CD4-positive, alpha-beta memory T cell (primary cell): ENCODE measurements around the gene EMC9. TPM values are rescaled to one million over a fixed set of nuclear protein-coding genes. Genes with fewer than 3 reads are reported as not detected.

Experiments
- CTCF ChIA-PET: fragments of 350-600 bp; sonication (Branson Sonifier 250); formaldehyde crosslinking; loops from one replicate; lab custom pipeline; 2021; ENCODE audit warnings: inconsistent platforms; ENCODE audit not compliant: partially characterized antibody; lab: Charles Lee
- POLR2A ChIA-PET: fragments of 350-600 bp; sonication (Branson Sonifier 250); formaldehyde crosslinking; loops from one replicate; lab custom pipeline; 2021; ENCODE audit not compliant: partially characterized antibody; lab: Charles Lee
- DNase-seq, 5 donors: peaks; one replicate each; pipeline versions ENCODE4 v3.0.0 to v3.0.0-alpha.2; 2020 to 2022; ENCODE audit warnings: mixed read lengths in 1 of 5
- H3K27ac ChIP-seq: one replicate; pipeline ENCODE4 v1.7.0; 2013; ENCODE audit warnings: low read depth, low read length
- H3K27me3 ChIP-seq: 2 replicates; pipeline ENCODE4 v1.7.0; 2013; ENCODE audit warnings: mild to moderate bottlenecking, low read length, moderate library complexity; ENCODE audit not compliant: insufficient read depth
- H3K36me3 ChIP-seq: 2 replicates; pipeline ENCODE4 v1.7.0; 2013; ENCODE audit warnings: mild to moderate bottlenecking, low read length, moderate library complexity; ENCODE audit not compliant: insufficient read depth
- H3K4me1 ChIP-seq: 2 replicates; pipeline ENCODE4 v1.7.0; 2013; ENCODE audit warnings: mild to moderate bottlenecking, low read length, moderate library complexity; ENCODE audit not compliant: insufficient read depth
- H3K4me3 ChIP-seq, 2 donors: one replicate each; pipeline ENCODE4 v1.7.0; 2013; ENCODE audit warnings: low read length in 2 of 2, mild to moderate bottlenecking in 1 of 2
- H3K9me3 ChIP-seq, 2 donors: one replicate each; pipeline ENCODE4 v1.7.0; 2013; ENCODE audit warnings: low read length in 2 of 2, control low read depth in 1 of 2; ENCODE audit not compliant: control insufficient read depth in 1 of 2
- H3K27ac Mint-ChIP-seq, 7 donors: one replicate each; pipeline ENCODE4 v1.8.0; 2020 to 2021; ENCODE audit warnings: mixed read lengths in 7 of 7, mild to moderate bottlenecking in 6 of 7, inconsistent platforms in 3 of 7, moderate library complexity in 3 of 7
- H3K27me3 Mint-ChIP-seq, 2 donors: one replicate each; pipeline ENCODE4 v1.8.0; 2020 to 2021; ENCODE audit warnings: mixed read lengths in 2 of 2
- H3K36me3 Mint-ChIP-seq, 2 donors: one replicate each; pipeline ENCODE4 v1.8.0; 2020 to 2021; ENCODE audit warnings: mixed read lengths in 2 of 2, inconsistent platforms in 1 of 2, mild to moderate bottlenecking in 1 of 2
- H3K4me1 Mint-ChIP-seq, 4 donors: one replicate each; pipeline ENCODE4 v1.8.0; 2020 to 2021; ENCODE audit warnings: mixed read lengths in 4 of 4, mild to moderate bottlenecking in 1 of 4
- H3K4me3 Mint-ChIP-seq, 8 donors: one replicate each; pipeline ENCODE4 v1.8.0; 2020 to 2021; ENCODE audit warnings: mixed read lengths in 8 of 8, mild to moderate bottlenecking in 7 of 8, moderate library complexity in 6 of 8, inconsistent platforms in 3 of 8
- H3K9me3 Mint-ChIP-seq, 8 donors: one replicate each; pipeline ENCODE4 v1.8.0; 2020 to 2021; ENCODE audit warnings: mixed read lengths in 8 of 8, mild to moderate bottlenecking in 5 of 8, inconsistent platforms in 3 of 8, moderate library complexity in 1 of 8
- intact Hi-C: fragments of 100-400 bp; cut with micrococcal nuclease; formaldehyde crosslinking; loops from one replicate; pipeline ENCODE4 v1.15.1; 2023
- polyA plus RNA-seq, 2 donors: library from polyadenylated mRNA; unstranded; fragments of 300-500 nt; fragmentation: Illumina TruSeq; gene quantifications; one replicate each; pipeline ENCODE4 v1.2.3, GENCODE V29; 2021
- total RNA-seq, 2 experiments: library from RNA; stranded (reverse); gene quantifications; one replicate each; pipeline ENCODE4 v1.2.3, GENCODE V29; 2021

Gene EMC9
- total and polyA plus RNA-seq, 4 experiments from 2014 or later = 11.4 to 33.9 (median 23.3) TPM

DNA sequence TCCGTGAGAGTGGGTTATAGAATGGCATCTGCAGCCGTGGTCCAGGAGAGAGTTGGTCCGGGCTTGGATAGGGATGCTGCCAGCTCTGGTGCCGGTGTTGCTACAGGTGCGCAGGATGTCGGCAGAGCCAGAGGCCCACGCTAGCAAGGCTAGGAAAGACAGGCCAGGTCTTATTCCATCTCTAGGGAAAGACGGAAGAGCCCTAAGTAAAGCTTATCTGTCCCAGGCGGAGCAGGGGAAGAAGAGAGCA lies 5.9 kb downstream of the EMC9 start:
- peaks cover 0 to 4% (median 0%) of the 10 kb centered on the region in 8 donors for H3K9me3 Mint-ChIP-seq
- no peaks in the 10 kb centered on the region for H3K27me3 Mint-ChIP-seq
- peaks cover 37 to 70% (median 54%) of the 10 kb centered on the region in 4 donors for H3K4me1 Mint-ChIP-seq
- peak overlapping the region; percentile 86 to 96 (median 94) for H3K27ac Mint-ChIP-seq
- Histone ChIP-seq H3K4me1 (peaks cover 59% of the 10 kb centered on the region), H3K36me3 (peaks cover 22% of the 10 kb centered on the region), H3K9me3 (no peaks in the 10 kb centered on the region), H3K27ac (peak overlapping the region; percentile 84), H3K4me3 (peak overlapping the region; percentile 11 to 87), H3K27me3 (no peaks in the 10 kb centered on the region)
- no peak for DNase-seq
- H3K36me3 Mint-ChIP-seq = peaks cover 23 to 32% of the 10 kb centered on the region in 2 donors
- ChIA-PET POLR2A (interaction anchor here (0.7 to 16.1 kb wide), 26 partner anchors 9 to 815 kb away, joined by 3 to 347 read pairs (median 11); partner anchors contain the start of genes CARMIL3, CBLN3, CHMP4A and DCAF11), CTCF (interaction anchor here (0.7 to 6.4 kb wide), 12 partner anchors 11 to 198 kb away, joined by 3 to 53 read pairs (median 4); partner anchors contain the start of genes CIDEB, DCAF11, IRF9 and NRL)
- peak overlapping the region; percentile 87 to 94 (median 91) for H3K4me3 Mint-ChIP-seq
- intact Hi-C loops = no loop called here

DNA sequence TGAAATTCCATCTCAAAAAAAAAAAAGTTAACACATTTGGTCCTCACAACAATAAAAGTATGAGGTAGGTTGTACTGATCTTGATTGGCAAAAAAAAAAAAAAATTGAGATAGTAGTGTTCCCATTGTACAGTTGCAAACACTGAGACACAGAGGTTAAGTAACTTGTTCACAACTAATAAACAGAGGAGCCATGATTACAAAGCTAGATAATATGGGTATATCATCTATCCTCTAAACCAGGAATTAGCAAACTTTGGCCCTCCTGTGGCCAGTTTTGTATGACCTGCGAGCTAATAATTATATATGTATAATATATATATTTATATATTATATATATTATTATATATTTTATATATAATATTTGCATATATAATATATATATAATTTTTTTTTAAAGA lies 7.7 kb downstream of the EMC9 start:
- Histone ChIP-seq H3K9me3 (no peaks in the 10 kb centered on the region), H3K4me1 (peaks cover 47% of the 10 kb centered on the region), H3K36me3 (peaks cover 16% of the 10 kb centered on the region), H3K27ac (no peak overlapping the region), H3K27me3 (no peaks in the 10 kb centered on the region), H3K4me3 (no peak overlapping the region)
- ChIA-PET POLR2A (interaction anchor here (0.7 to 16.1 kb wide), 5 partner anchors 13 to 61 kb away, joined by 3 to 347 read pairs (median 8); partner anchors contain the start of genes DCAF11, IPO4, NRL and PSME2), CTCF (interaction anchor here (0.7 to 6.4 kb wide), 5 partner anchors 18 to 27 kb away, joined by 4 to 53 read pairs (median 5); partner anchors contain the start of genes DCAF11, IRF9 and NRL)
- H3K36me3 Mint-ChIP-seq = peaks cover 11 to 22% of the 10 kb centered on the region in 2 donors
- peak overlapping the region in 2 of 8 donors; percentile 8 to 46 for H3K4me3 Mint-ChIP-seq
- no peaks in the 10 kb centered on the region for H3K27me3 Mint-ChIP-seq
- H3K27ac Mint-ChIP-seq = no peak overlapping the region
- H3K4me1 Mint-ChIP-seq = peaks cover 29 to 56% (median 41%) of the 10 kb centered on the region in 4 donors
- intact Hi-C loops = no loop called here
- no peak for DNase-seq
- H3K9me3 Mint-ChIP-seq = peaks cover 0 to 4% (median 0%) of the 10 kb centered on the region in 8 donors

DNA sequence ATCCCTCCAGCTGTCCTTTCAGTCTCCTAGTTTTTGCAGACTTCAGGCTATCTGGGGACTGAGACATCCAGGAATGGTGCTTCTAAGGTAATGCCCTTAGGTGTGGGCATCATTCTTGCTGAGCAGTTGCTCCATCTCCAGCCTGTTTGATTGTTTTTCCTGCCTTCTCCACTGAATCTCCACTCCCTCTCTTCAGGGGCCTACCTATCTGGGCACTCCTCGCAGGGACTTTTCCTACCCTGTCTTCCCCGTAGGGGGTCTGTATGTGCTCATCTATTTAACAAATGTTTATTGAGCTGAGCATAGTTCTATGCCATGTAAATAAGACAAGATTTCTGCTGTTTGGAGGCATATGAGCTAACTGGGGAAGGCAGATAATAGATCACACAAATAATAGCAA lies 8.4 kb downstream of the EMC9 start:
- POLR2A ChIA-PET = interaction anchor here (1.0 to 16.1 kb wide), 7 partner anchors 8 to 81 kb away, joined by 4 to 347 read pairs (median 7); partner anchors contain the start of genes CARMIL3, DCAF11, EMC9 and IPO4
- intact Hi-C loops = no loop called here

DNA sequence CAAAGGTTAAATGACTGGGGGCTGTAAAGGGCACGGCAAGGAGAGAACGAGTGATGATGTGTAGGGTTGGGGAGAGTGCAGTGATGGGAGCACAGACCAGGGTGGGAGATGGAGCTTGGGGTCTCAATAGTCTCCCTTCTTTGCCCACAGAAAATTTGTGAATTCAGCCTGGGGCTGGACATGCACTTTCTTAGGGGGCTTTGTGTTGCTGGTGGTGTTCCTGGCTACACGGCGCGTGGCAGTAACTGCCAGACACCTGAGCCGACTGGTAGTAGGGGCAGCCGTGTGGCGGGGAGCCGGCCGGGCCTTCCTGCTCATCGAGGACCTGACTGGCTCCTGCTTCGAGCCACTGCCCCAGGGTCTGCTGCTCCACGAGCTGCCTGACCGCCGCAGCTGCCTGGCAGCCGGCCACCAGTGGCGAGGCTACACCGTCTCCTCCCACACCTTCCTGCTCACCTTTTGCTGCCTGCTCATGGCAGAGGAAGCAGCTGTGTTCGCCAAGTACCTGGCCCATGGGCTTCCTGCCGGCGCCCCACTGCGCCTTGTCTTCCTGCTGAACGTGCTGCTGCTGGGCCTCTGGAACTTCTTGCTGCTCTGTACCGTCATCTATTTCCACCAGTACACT lies 9.2 kb downstream of the EMC9 start:
- peak overlapping the region; percentile 47 to 87 (median 60) for H3K4me3 Mint-ChIP-seq
- H3K9me3 Mint-ChIP-seq = peaks cover 0 to 2% (median 0%) of the 10 kb centered on the region in 8 donors
- peaks cover 32% of the 10 kb centered on the region for H3K4me1 ChIP-seq
- DNase-seq = peak in 4 of 5 donors; percentile 32 to 57 (median 34)
- peak overlapping the region; percentile 41 for H3K27ac ChIP-seq
- ChIA-PET CTCF (interaction anchor here (1.2 to 2.6 kb wide), 5 partner anchors 16 to 74 kb away, joined by 4 to 15 read pairs (median 4); partner anchors contain the start of genes DCAF11, IRF9 and NRL), POLR2A (interaction anchor here (0.6 to 16.1 kb wide), 9 partner anchors 9 to 321 kb away, joined by 3 to 347 read pairs (median 5); partner anchors contain the start of genes CARMIL3, DCAF11, EMC9 and IPO4)
- H3K27me3 ChIP-seq = no peaks in the 10 kb centered on the region
- intact Hi-C loops = no loop called here
- peaks cover 2 to 9% of the 10 kb centered on the region in 2 donors for H3K36me3 Mint-ChIP-seq
- H3K4me1 Mint-ChIP-seq = peaks cover 25 to 41% (median 32%) of the 10 kb centered on the region in 4 donors
- no peaks in the 10 kb centered on the region for H3K27me3 Mint-ChIP-seq
- H3K27ac Mint-ChIP-seq = peak overlapping the region; percentile 85 to 96 (median 90)
- peaks cover 2% of the 10 kb centered on the region for H3K36me3 ChIP-seq
- H3K9me3 ChIP-seq = no peaks in the 10 kb centered on the region
- no peak overlapping the region for H3K4me3 ChIP-seq

More for the DNA sequence above, 8.4 kb downstream of the EMC9 start:
- Histone ChIP-seq H3K9me3 (no peaks in the 10 kb centered on the region), H3K27ac (peak overlapping the region; percentile 41), H3K36me3 (peaks cover 10% of the 10 kb centered on the region), H3K27me3 (no peaks in the 10 kb centered on the region), H3K4me3 (no peak overlapping the region), H3K4me1 (peaks cover 40% of the 10 kb centered on the region)
- peak overlapping the region in 4 of 8 donors; percentile 60 to 87 (median 63) for H3K4me3 Mint-ChIP-seq
- H3K9me3 Mint-ChIP-seq = peaks cover 0 to 2% (median 0%) of the 10 kb centered on the region in 8 donors
- peak overlapping the region; percentile 85 to 96 (median 90) for H3K27ac Mint-ChIP-seq
- no peaks in the 10 kb centered on the region for H3K27me3 Mint-ChIP-seq
- H3K36me3 Mint-ChIP-seq = peaks cover 7 to 14% of the 10 kb centered on the region in 2 donors
- H3K4me1 Mint-ChIP-seq = peaks cover 26 to 48% (median 35%) of the 10 kb centered on the region in 4 donors
- CTCF ChIA-PET = interaction anchor here (1.2 to 6.4 kb wide), 5 partner anchors 17 to 43 kb away, joined by 4 to 53 read pairs (median 5); partner anchors contain the start of genes DCAF11, IRF9 and NRL
- no peak for DNase-seq

DNA sequence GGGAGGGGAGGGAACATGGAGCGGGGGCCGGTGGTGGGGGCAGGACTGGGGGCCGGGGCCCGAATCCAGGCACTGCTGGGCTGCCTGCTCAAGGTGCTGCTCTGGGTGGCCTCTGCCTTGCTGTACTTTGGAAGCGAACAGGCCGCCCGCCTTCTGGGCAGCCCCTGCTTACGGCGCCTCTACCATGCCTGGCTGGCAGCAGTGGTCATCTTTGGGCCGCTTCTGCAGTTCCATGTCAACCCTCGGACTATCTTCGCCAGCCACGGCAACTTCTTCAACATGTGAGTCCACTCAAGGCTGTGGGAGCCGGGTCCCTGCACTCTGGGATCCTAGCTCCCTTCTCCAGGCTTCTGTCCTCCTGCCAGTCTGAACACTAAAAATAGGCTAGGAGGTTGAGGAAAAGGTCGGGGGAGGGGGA lies 9.8 kb downstream of the EMC9 start:
- no peak overlapping the region for H3K4me3 ChIP-seq
- peaks cover 0 to 3% of the 10 kb centered on the region in 2 donors for H3K36me3 Mint-ChIP-seq
- peak overlapping the region; percentile 84 to 96 (median 87) for H3K27ac Mint-ChIP-seq
- H3K9me3 ChIP-seq = no peaks in the 10 kb centered on the region
- H3K9me3 Mint-ChIP-seq = peaks cover 0 to 2% (median 0%) of the 10 kb centered on the region in 8 donors
- ChIA-PET CTCF (interaction anchor here (1.2 to 2.6 kb wide), 3 partner anchors 16 to 74 kb away, joined by 4 to 15 read pairs (median 5); partner anchors contain the start of genes DCAF11 and NRL), POLR2A (interaction anchor here (0.6 to 16.1 kb wide), 6 partner anchors 10 to 322 kb away, joined by 3 to 347 read pairs (median 4); partner anchors contain the start of genes CARMIL3, DCAF11, EMC9 and IRF9)
- intact Hi-C loops = no loop called here
- DNase-seq = no peak
- peak overlapping the region in 3 of 8 donors; percentile 35 to 57 (median 51) for H3K4me3 Mint-ChIP-seq
- H3K4me1 Mint-ChIP-seq = peaks cover 20 to 35% (median 26%) of the 10 kb centered on the region in 4 donors
- peaks cover 25% of the 10 kb centered on the region for H3K4me1 ChIP-seq
- no peaks in the 10 kb centered on the region for H3K27me3 ChIP-seq
- H3K27ac ChIP-seq = no peak overlapping the region
- H3K27me3 Mint-ChIP-seq = no peaks in the 10 kb centered on the region
- H3K36me3 ChIP-seq = no peaks in the 10 kb centered on the region

DNA sequence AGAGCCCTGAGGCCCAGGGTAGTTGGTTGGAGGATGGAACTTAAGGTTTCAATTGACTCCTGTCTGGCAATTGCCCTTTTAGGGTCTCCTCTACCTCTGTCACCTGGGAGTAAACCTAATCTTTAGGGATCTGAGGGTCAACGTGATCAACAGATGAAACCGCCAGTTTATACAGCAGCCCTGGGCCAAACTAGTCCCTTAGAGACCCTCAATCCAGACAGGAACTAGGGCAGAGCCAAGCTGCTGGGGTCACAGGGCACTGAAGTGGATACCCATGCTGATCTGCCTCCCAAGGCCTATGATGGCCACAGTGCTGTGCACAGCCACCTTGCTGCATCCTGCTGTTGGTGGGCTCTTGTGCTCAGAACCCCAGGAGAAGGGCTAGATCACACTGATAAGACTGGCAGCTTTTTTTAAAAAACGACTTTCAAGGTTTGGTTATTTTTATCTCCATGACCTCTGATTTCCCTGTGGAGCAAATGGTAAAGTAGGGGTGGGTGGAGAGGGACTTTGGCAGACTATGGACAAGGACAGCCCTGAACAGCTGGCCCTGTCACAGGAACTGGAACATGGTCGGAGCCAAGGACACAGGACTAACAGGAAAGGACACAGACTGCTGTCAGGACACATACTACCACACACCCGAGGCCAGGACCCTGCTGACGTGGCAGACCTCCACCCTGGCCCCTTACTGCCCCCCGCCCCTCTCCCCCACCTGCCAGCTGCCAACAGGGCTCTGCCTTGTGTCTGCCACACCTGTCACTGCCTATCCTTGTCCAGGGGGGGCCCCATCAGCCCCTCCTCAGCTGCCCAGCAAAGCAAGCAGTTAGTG lies 10.5 kb downstream of the EMC9 start:
- Mint-ChIP-seq H3K4me1 (peaks cover 20 to 34% (median 25%) of the 10 kb centered on the region in 4 donors), H3K9me3 (peaks cover 0 to 2% (median 0%) of the 10 kb centered on the region in 8 donors), H3K4me3 (peak overlapping the region in 2 of 8 donors; percentile 10 to 48), H3K27me3 (no peaks in the 10 kb centered on the region), H3K36me3 (peaks cover 0 to 2% of the 10 kb centered on the region in 2 donors), H3K27ac (peak overlapping the region in 6 of 7 donors; percentile 22 to 79 (median 64))
- H3K36me3 ChIP-seq = no peaks in the 10 kb centered on the region
- H3K9me3 ChIP-seq = no peaks in the 10 kb centered on the region
- POLR2A ChIA-PET = interaction anchor here (1.1 to 16.1 kb wide), 4 partner anchors 10 to 31 kb away, joined by 3 to 347 read pairs (median 13); partner anchors contain the start of genes DCAF11, EMC9, IRF9 and NRL
- CTCF ChIA-PET = interaction anchor here (1.2 to 2.1 kb wide), 2 partner anchors 22 to 73 kb away, joined by 4 to 5 read pairs; no protein-coding TSS in a partner anchor
- DNase-seq = no peak
- no peak overlapping the region for H3K4me3 ChIP-seq
- H3K4me1 ChIP-seq = peaks cover 24% of the 10 kb centered on the region
- no peak overlapping the region for H3K27ac ChIP-seq
- intact Hi-C loops = no loop called here
- H3K27me3 ChIP-seq = no peaks in the 10 kb centered on the region
